Measurements from ENCODE around the gene XPR1.

The XPR1 gene

GRCh38 chr1:180937624-180938225 lies 305.9 kb downstream of the XPR1 start:
- TF ChIP-seq CTCF (IDR thresholded peaks at IDR 0.05; ENCODE audit: low read depth, low read length): no peak
- DNase-seq (ENCODE audit: low read depth in 2 of 2): no peak
- H3K4me3 ChIP-seq (replicated peaks in 1 of 2; ENCODE audit: low read depth in 2 of 2, low read length in 2 of 2): no peak overlapping the region

- no peak for DNase-seq (ENCODE audit: low read depth in 2 of 2)
- H3K4me3 ChIP-seq (replicated peaks in 1 of 2; ENCODE audit: low read depth in 2 of 2, low read length in 2 of 2): no peak overlapping the region
- TF ChIP-seq CTCF (IDR thresholded peaks at IDR 0.05; ENCODE audit: low read depth, low read length): no peak
Observed at GRCh38 chr1:180939073-180939710, 307.4 kb downstream of the XPR1 start.

- no peak overlapping the region for H3K4me3 ChIP-seq (replicated peaks in 1 of 2; ENCODE audit: low read depth in 2 of 2, low read length in 2 of 2)
- DNase-seq (ENCODE audit: low read depth in 2 of 2): no peak
- TF ChIP-seq CTCF (IDR thresholded peaks at IDR 0.05; ENCODE audit: low read depth, low read length): no peak
Observed at GRCh38 chr1:180939711-180940103, 307.9 kb downstream of the XPR1 start.

All from cardiac fibroblast (primary cell).